CD14-positive monocyte (primary cell): ENCODE results near the gene MTMR3. TPM values are rescaled to one million over a fixed set of nuclear protein-coding genes. Genes with fewer than 3 reads are reported as not detected.
A peak's percentile ranks its signal among the peaks of the same experiment; 100 is the strongest.

Experiments
- DNase-seq, 3 donors: peaks; one replicate each; pipeline ENCODE4 v3.0.0-alpha.2; 2011 to 2022
- H2AFZ ChIP-seq: 2 replicates; pipeline ENCODE4 v1.6.0; 2012; ENCODE audit warnings: mild to moderate bottlenecking, low read depth, low read length, inconsistent platforms; ENCODE audit not compliant: insufficient read depth, poor library complexity, severe bottlenecking
- H3K27ac ChIP-seq, 2 donors: 1 replicate in 1 of 2; 2 replicates in 1 of 2; pipeline ENCODE4 v1.5.1; 2012 to 2013; ENCODE audit warnings: low read length in 2 of 2, control low read depth in 1 of 2, inconsistent platforms in 1 of 2, low read depth in 1 of 2, mild to moderate bottlenecking in 1 of 2
- H3K27me3 ChIP-seq, 2 donors: one replicate each; pipeline versions ENCODE4 v1.6.0 to v1.6.1; 2011 to 2013; ENCODE audit warnings: low read length in 2 of 2; ENCODE audit not compliant: control insufficient read depth in 2 of 2, insufficient read depth in 2 of 2
- H3K36me3 ChIP-seq, 2 donors: replicated peaks in 1 of 2; 1 replicate in 1 of 2; 2 replicates in 1 of 2; pipeline versions ENCODE4 v1.5.1 to v1.6.1; 2012 to 2013; ENCODE audit warnings: low read length in 2 of 2, control low read depth in 1 of 2, inconsistent platforms in 1 of 2, mild to moderate bottlenecking in 1 of 2; ENCODE audit not compliant: insufficient read depth in 2 of 2, control insufficient read depth in 1 of 2
- H3K4me1 ChIP-seq, 2 donors: 1 replicate in 1 of 2; 2 replicates in 1 of 2; pipeline versions ENCODE4 v1.5.1 to v1.6.1; 2012 to 2013; ENCODE audit warnings: low read length in 2 of 2, control low read depth in 1 of 2, inconsistent platforms in 1 of 2, mild to moderate bottlenecking in 1 of 2, moderate library complexity in 1 of 2; ENCODE audit not compliant: insufficient read depth in 2 of 2, control insufficient read depth in 1 of 2
- H3K4me2 ChIP-seq: replicated peaks from 2 replicates; pipeline ENCODE3; 2012; ENCODE audit warnings: low read length, moderate library complexity, mild to moderate bottlenecking; ENCODE audit not compliant: poor library complexity, severe bottlenecking; ENCODE audit errors: extremely low read depth
- H3K4me3 ChIP-seq, 3 experiments: fragments of 200-600 bp in 1 of 3; sonication (generic) in 1 of 3; replicated peaks in 1 of 3; 1 replicate in 2 of 3; 2 replicates in 1 of 3; pipeline ENCODE4 v1.5.1; 2011 to 2013; ENCODE audit warnings: low read length in 3 of 3, mild to moderate bottlenecking in 3 of 3, control low read depth in 2 of 3, low read depth in 2 of 3, inconsistent platforms in 1 of 3, moderate library complexity in 1 of 3
- H3K79me2 ChIP-seq: 2 replicates; pipeline ENCODE4 v1.6.0; 2012; ENCODE audit warnings: mild to moderate bottlenecking, control low read depth, inconsistent platforms, low read length, moderate library complexity; ENCODE audit not compliant: insufficient read depth
- H3K9ac ChIP-seq: 2 replicates; pipeline ENCODE4 v1.6.0; 2017; ENCODE audit warnings: low read length, mild to moderate bottlenecking; ENCODE audit not compliant: insufficient read depth, poor library complexity, severe bottlenecking
- H3K9me3 ChIP-seq, 2 donors: replicated peaks in 1 of 2; 1 replicate in 1 of 2; 2 replicates in 1 of 2; pipeline versions ENCODE4 v1.5.1 to v1.6.1; 2012 to 2013; ENCODE audit warnings: low read length in 2 of 2, control low read depth in 1 of 2; ENCODE audit not compliant: control insufficient read depth in 1 of 2, insufficient read depth in 1 of 2
- H4K20me1 ChIP-seq: 2 replicates; pipeline ENCODE4 v1.6.0; 2012; ENCODE audit warnings: mild to moderate bottlenecking, low read length, control low read depth, moderate library complexity; ENCODE audit not compliant: insufficient read depth
- H3K27ac Mint-ChIP-seq, 7 donors: one replicate each; pipeline ENCODE4 v1.8.0; 2020; ENCODE audit warnings: mild to moderate bottlenecking in 7 of 7, mixed read lengths in 7 of 7, moderate library complexity in 6 of 7, inconsistent platforms in 2 of 7
- H3K27me3 Mint-ChIP-seq, 3 donors: one replicate each; pipeline ENCODE4 v1.8.0; 2021 to 2022; ENCODE audit warnings: low read depth in 3 of 3, mild to moderate bottlenecking in 3 of 3, mixed read lengths in 3 of 3, moderate library complexity in 3 of 3, inconsistent platforms in 1 of 3
- H3K36me3 Mint-ChIP-seq, 2 donors: one replicate each; pipeline ENCODE4 v1.8.0; 2020; ENCODE audit warnings: mixed read lengths in 2 of 2, inconsistent platforms in 1 of 2, mild to moderate bottlenecking in 1 of 2
- H3K4me1 Mint-ChIP-seq: one replicate; pipeline ENCODE4 v1.8.0; 2020; ENCODE audit warnings: mild to moderate bottlenecking, mixed read lengths
- H3K4me3 Mint-ChIP-seq, 2 donors: one replicate each; pipeline ENCODE4 v1.8.0; 2020; ENCODE audit warnings: mild to moderate bottlenecking in 2 of 2, mixed read lengths in 2 of 2, moderate library complexity in 1 of 2
- H3K9me3 Mint-ChIP-seq, 7 donors: one replicate each; pipeline ENCODE4 v1.8.0; 2020 to 2022; ENCODE audit warnings: mixed read lengths in 7 of 7, mild to moderate bottlenecking in 6 of 7, moderate library complexity in 6 of 7, inconsistent platforms in 2 of 7
- CTCF ChIP-seq: fragments of 200-600 bp; IDR thresholded peaks from one replicate; pipeline ENCODE4 v1.8.0; 2022; ENCODE audit warnings: antibody characterized with exemption, mild to moderate bottlenecking
- WGBS: methylation state at CpG from one replicate; pipeline ENCODE4 v1.1.5; 2013; ENCODE audit warnings: missing lambda C conversion rate; ENCODE audit not compliant: insufficient coverage; 5-methylcytosine and 5-hydroxymethylcytosine counted together
- intact Hi-C, 2 donors: fragments of 100-400 bp; cut with micrococcal nuclease; formaldehyde crosslinking; loops; one replicate each; pipeline versions ENCODE4 v1.15.0 to v1.15.1; 2023
- polyA plus RNA-seq, 3 donors: library from polyadenylated mRNA; depleted of rRNA in 1 of 3; unstranded in 2 of 3; stranded (reverse) in 1 of 3; fragments of 300-500 nt in 2 of 3; fragments of >200 nt in 1 of 3; fragmentation: Illumina TruSeq in 2 of 3; gene quantifications; 1 replicate in 2 of 3; 2 replicates in 1 of 3; pipeline ENCODE4 v1.2.3, GENCODE V29; 2012 to 2021

The MTMR3 gene
- polyA plus RNA-seq, 3 donors, result 23.4 to 86.1 (median 30.2) TPM

GRCh38 chr22:29948385-29948769 lies 65.4 kb downstream of the MTMR3 start:
- Mint-ChIP-seq H3K36me3 (no peaks in the 10 kb centered on the region), H3K4me1 (peaks cover 38% of the 10 kb centered on the region), H3K4me3 (no peak overlapping the region), H3K27me3 (peaks cover 0 to 1% (median 0%) of the 10 kb centered on the region in 3 donors), H3K9me3 (no peaks in the 10 kb centered on the region), H3K27ac (peak overlapping the region in 1 of 7 donors; percentile 14)
- no peaks in the 10 kb centered on the region for H3K27me3 ChIP-seq
- no peak for TF ChIP-seq CTCF
- H3K4me3 ChIP-seq, result no peak overlapping the region
- WGBS, result no CpG with 5 or more reads among the region's 1 CpG
- peaks cover 100% of the 10 kb centered on the region for H4K20me1 ChIP-seq
- no peaks in the 10 kb centered on the region for H3K4me1 ChIP-seq
- no peaks in the 10 kb centered on the region for H3K36me3 ChIP-seq
- DNase-seq, result no peak
- no peak overlapping the region for H3K4me2 ChIP-seq
- no peaks in the 10 kb centered on the region for H3K9me3 ChIP-seq
- H3K9ac ChIP-seq, result no peak overlapping the region
- H2AFZ ChIP-seq, result no peak overlapping the region
- intact Hi-C loops, result no loop called here
- H3K27ac ChIP-seq, result no peak overlapping the region
- H3K79me2 ChIP-seq, result peaks cover 100% of the 10 kb centered on the region

- peaks cover 100% of the 10 kb centered on the region for H3K79me2 ChIP-seq
- no peaks in the 10 kb centered on the region for H3K36me3 ChIP-seq
- H3K4me1 ChIP-seq, result no peaks in the 10 kb centered on the region
- peaks cover 100% of the 10 kb centered on the region for H4K20me1 ChIP-seq
- Mint-ChIP-seq H3K36me3 (peaks cover 0 to 4% of the 10 kb centered on the region in 2 donors), H3K9me3 (no peaks in the 10 kb centered on the region), H3K4me3 (no peak overlapping the region), H3K27ac (peak overlapping the region in 1 of 7 donors; percentile 47), H3K27me3 (peaks cover 0 to 1% (median 0%) of the 10 kb centered on the region in 3 donors), H3K4me1 (peaks cover 40% of the 10 kb centered on the region)
- H3K27ac ChIP-seq, result no peak overlapping the region
- no peak for DNase-seq
- H2AFZ ChIP-seq, result no peak overlapping the region
- no peak for TF ChIP-seq CTCF
- intact Hi-C loops, result no loop called here
- H3K4me2 ChIP-seq, result no peak overlapping the region
- no peak overlapping the region for H3K4me3 ChIP-seq
- no peaks in the 10 kb centered on the region for H3K9me3 ChIP-seq
- no peak overlapping the region for H3K9ac ChIP-seq
- H3K27me3 ChIP-seq, result no peaks in the 10 kb centered on the region
- WGBS, result no CpG with 5 or more reads among the region's 3 CpGs
Observed at GRCh38 chr22:29949872-29950271, 66.9 kb downstream of the MTMR3 start.
